Activated CD4-positive, alpha-beta T cell treated with anti-CD3 and anti-CD28 coated beads, Interleukin-2, amount 50 U/mL, for 24 hours (primary cell): ENCODE data around the gene KLHDC8B.

ENCODE experiments used
- DNase-seq, 2 donors: peaks; one replicate each; pipeline ENCODE4 v3.0.0-alpha.2; 2020; ENCODE audit warnings: low read depth in 1 of 2, low spot score in 1 of 2

The KLHDC8B gene

GRCh38 chr3:49171119-49171774 is at the start of gene KLHDC8B:
KLHDC8B (plus strand) TSS chr3:49171598; CDS start chr3:49172770, 1,172 bp downstream.
- peak; percentile 74 to 77 for DNase-seq

GRCh38 chr3:49122022-49122421 is 49.4 kb upstream of the KLHDC8B start:
- DNase-seq = no peak

GRCh38 chr3:49122451-49122850 is 48.9 kb upstream of the KLHDC8B start:
- no peak for DNase-seq

GRCh38 chr3:49122886-49123545 is 48.4 kb upstream of the KLHDC8B start:
- DNase-seq = no peak

- no peak for DNase-seq
Observed at GRCh38 chr3:49123687-49124086, 47.7 kb upstream of the KLHDC8B start.

- no peak for DNase-seq
Observed at GRCh38 chr3:49124203-49124602, 47.2 kb upstream of the KLHDC8B start.

GRCh38 chr3:49124991-49125670 is 46.3 kb upstream of the KLHDC8B start:
- DNase-seq = no peak

GRCh38 chr3:49131040-49131439 is 40.4 kb upstream of the KLHDC8B start:
- DNase-seq = no peak

- no peak for DNase-seq
Observed at GRCh38 chr3:49131576-49131975, 39.8 kb upstream of the KLHDC8B start.

GRCh38 chr3:49132073-49132436 is 39.3 kb upstream of the KLHDC8B start:
- no peak for DNase-seq

- no peak for DNase-seq
Observed at GRCh38 chr3:49132437-49133225, 38.8 kb upstream of the KLHDC8B start, which contains the start of gene LAMB2. LAMB2 (minus strand) TSS chr3:49133050; CDS start chr3:49132867, 183 bp downstream.

GRCh38 chr3:49133226-49133951 is 38.0 kb upstream of the KLHDC8B start:
- no peak for DNase-seq

- DNase-seq = no peak
Observed at GRCh38 chr3:49134471-49135265, 36.7 kb upstream of the KLHDC8B start.

GRCh38 chr3:49135499-49135898 is 35.9 kb upstream of the KLHDC8B start:
- no peak for DNase-seq

GRCh38 chr3:49140080-49140479 is 31.3 kb upstream of the KLHDC8B start:
- DNase-seq = no peak

GRCh38 chr3:49148159-49148558 is 23.2 kb upstream of the KLHDC8B start:
- no peak for DNase-seq

GRCh38 chr3:49151610-49152009 is 19.8 kb upstream of the KLHDC8B start:
- DNase-seq = no peak

- DNase-seq = no peak
Observed at GRCh38 chr3:49153349-49153912, 18.0 kb upstream of the KLHDC8B start.

GRCh38 chr3:49157289-49157688 is 14.1 kb upstream of the KLHDC8B start:
- DNase-seq = no peak
